Loucy (cell line): ENCODE results near the gene GPX7.

Source experiments
- H2AFZ ChIP-seq: fragments of 200-600 bp; sonication (generic); 2 replicates; pipeline ENCODE4 v1.6.0; 2016; ENCODE audit warnings: antibody characterized with exemption, mild to moderate bottlenecking, low read length, moderate library complexity
- H3F3A ChIP-seq: fragments of 200-600 bp; 2 replicates; pipeline ENCODE4 v1.6.0; 2016; ENCODE audit warnings: antibody characterized with exemption, low read depth, mild to moderate bottlenecking
- H3K27me3 ChIP-seq: fragments of 200-600 bp; sonication (generic); 2 replicates; pipeline ENCODE4 v1.6.1; 2014; ENCODE audit warnings: low read length, mild to moderate bottlenecking; ENCODE audit not compliant: insufficient read depth, poor library complexity, severe bottlenecking
- H3K36me3 ChIP-seq: fragments of 200-600 bp; sonication (generic); 2 replicates; pipeline ENCODE4 v1.6.1; 2016; ENCODE audit warnings: low read length; ENCODE audit not compliant: insufficient read depth
- H3K4me1 ChIP-seq: fragments of 200-600 bp; sonication (generic); 2 replicates; pipeline ENCODE4 v1.5.1; 2014; ENCODE audit warnings: low read length, mild to moderate bottlenecking; ENCODE audit not compliant: insufficient read depth, poor library complexity, severe bottlenecking
- H3K4me2 ChIP-seq: fragments of 200-600 bp; sonication (generic); 2 replicates; pipeline ENCODE4 v1.6.0; 2014; ENCODE audit warnings: antibody characterized with exemption, low read length, low read depth, mild to moderate bottlenecking; ENCODE audit not compliant: poor library complexity, severe bottlenecking
- H3K4me3 ChIP-seq: fragments of 200-600 bp; sonication (generic); 2 replicates; pipeline ENCODE4 v1.5.1; 2014; ENCODE audit warnings: low read length, mild to moderate bottlenecking, mixed read lengths; ENCODE audit not compliant: poor library complexity, severe bottlenecking
- H3K79me2 ChIP-seq: fragments of 200-600 bp; sonication (generic); 2 replicates; pipeline ENCODE4 v1.6.1; 2014; ENCODE audit warnings: low read length; ENCODE audit not compliant: insufficient read depth
- H3K9ac ChIP-seq: fragments of 200-600 bp; sonication (generic); 2 replicates; pipeline ENCODE4 v1.6.0; 2014; ENCODE audit warnings: mild to moderate bottlenecking, low read depth, low read length, moderate library complexity; ENCODE audit not compliant: poor library complexity, severe bottlenecking
- H3K9me2 ChIP-seq: fragments of 200-600 bp; sonication (generic); replicated peaks from 2 replicates; pipeline ENCODE4 v1.6.1; 2016; ENCODE audit warnings: low read depth, low read length, mixed read lengths
- H3K9me3 ChIP-seq: fragments of 200-600 bp; sonication (generic); 2 replicates; pipeline ENCODE4 v1.6.1; 2014; ENCODE audit warnings: mild to moderate bottlenecking, antibody characterized with exemption, low read length, low read depth; ENCODE audit not compliant: insufficient read depth
- H4K20me1 ChIP-seq: fragments of 200-600 bp; sonication (generic); 2 replicates; pipeline ENCODE4 v1.6.0; 2014; ENCODE audit warnings: antibody characterized with exemption, low read length, mild to moderate bottlenecking; ENCODE audit not compliant: insufficient read depth, poor library complexity, severe bottlenecking
- CTCF ChIP-seq: fragments of 200-600 bp; sonication (generic); conservative IDR thresholded peaks from 2 replicates; pipeline ENCODE4 v1.5.1; 2014; ENCODE audit warnings: mild to moderate bottlenecking, antibody characterized with exemption, low read length
- EZH2phosphoT487 ChIP-seq: fragments of 200-600 bp; IDR thresholded peaks from 2 replicates; pipeline ENCODE4 v1.6.1; 2018; ENCODE audit warnings: antibody characterized with exemption, mild to moderate bottlenecking, moderate library complexity, borderline replicate concordance

The GPX7 gene

GRCh38 chr1:52562766-52563165 lies 39.4 kb upstream of the GPX7 start:
- Histone ChIP-seq H3K9ac (no peak overlapping the region), H4K20me1 (no peaks in the 10 kb centered on the region), H3K27me3 (no peaks in the 10 kb centered on the region), H3K36me3 (no peaks in the 10 kb centered on the region), H3K79me2 (no peaks in the 10 kb centered on the region), H2AFZ (no peak overlapping the region), H3K9me3 (no peaks in the 10 kb centered on the region), H3K9me2 (no peaks in the 10 kb centered on the region), H3K4me3 (no peak overlapping the region), H3F3A (no peaks in the 10 kb centered on the region), H3K4me1 (no peaks in the 10 kb centered on the region), H3K4me2 (no peak overlapping the region)
- TF ChIP-seq EZH2phosphoT487 = no peak
- no peak for TF ChIP-seq CTCF

- Histone ChIP-seq H4K20me1 (no peaks in the 10 kb centered on the region), H3K4me3 (no peak overlapping the region), H3K27me3 (no peaks in the 10 kb centered on the region), H3K9ac (no peak overlapping the region), H3K4me1 (peaks cover 18% of the 10 kb centered on the region), H3K9me2 (no peaks in the 10 kb centered on the region), H3K4me2 (no peak overlapping the region), H3K36me3 (no peaks in the 10 kb centered on the region), H3K9me3 (no peaks in the 10 kb centered on the region), H3F3A (no peaks in the 10 kb centered on the region), H3K79me2 (no peaks in the 10 kb centered on the region), H2AFZ (0 out of 2 replicates have a peak overlapping the region, but pooled peaks have one; percentile 55)
- TF ChIP-seq CTCF (no peak; the same call in 1 of the 2 replicates), EZH2phosphoT487 (no peak)
Measured at GRCh38 chr1:52567943-52568342, 34.2 kb upstream of the GPX7 start.

- H3F3A ChIP-seq = no peaks in the 10 kb centered on the region
- H3K4me1 ChIP-seq = peaks cover 18% of the 10 kb centered on the region
- H3K9me3 ChIP-seq = no peaks in the 10 kb centered on the region
- H3K27me3 ChIP-seq = no peaks in the 10 kb centered on the region
- no peaks in the 10 kb centered on the region for H3K79me2 ChIP-seq
- H3K9me2 ChIP-seq = no peaks in the 10 kb centered on the region
- no peak overlapping the region for H3K4me2 ChIP-seq
- H4K20me1 ChIP-seq = no peaks in the 10 kb centered on the region
- no peak overlapping the region for H2AFZ ChIP-seq
- no peak overlapping the region for H3K4me3 ChIP-seq
- H3K36me3 ChIP-seq = no peaks in the 10 kb centered on the region
- no peak overlapping the region for H3K9ac ChIP-seq
- TF ChIP-seq CTCF (no peak), EZH2phosphoT487 (no peak)
Measured at GRCh38 chr1:52569449-52570210, 32.5 kb upstream of the GPX7 start.
